IMR-90 (cell line): ENCODE measurements around the gene NOTCH3. TPM values are rescaled to one million over a fixed set of nuclear protein-coding genes. Genes with fewer than 3 reads are reported as not detected.

Source experiments
- ATAC-seq: fragments of 200-7000 bp; cut with Tn5 transposase; 2 replicates; pipeline ENCODE4 v1.9.1; 2020; ENCODE audit warnings: low read depth, mild to moderate bottlenecking, moderate library complexity
- BruUV-seq: library from RNA; stranded (reverse); fragments of 400-500 nt; replicated peaks from 2 replicates; lab custom pipeline; 2021; lab: Mats Ljungman, UMichigan
- CTCF ChIA-PET: fragments of 300-600 bp; formaldehyde crosslinking; extraction: SDS; loops from one replicate; lab custom pipeline; 2021; ENCODE audit warnings: antibody characterized with exemption; lab: Yijun Ruan, JAX
- POLR2A ChIA-PET: fragments of 300-600 bp; sonication (Branson Sonifier 250); formaldehyde crosslinking; loops from one replicate; lab custom pipeline; 2022; ENCODE audit warnings: antibody characterized with exemption; ENCODE audit not compliant: unreplicated experiment; lab: Charles Lee
- DNase-seq: peaks from one replicate; pipeline ENCODE4 v3.0.0; 2013
- H2AFZ ChIP-seq: replicated peaks from 2 replicates; pipeline ENCODE3; 2013; ENCODE audit warnings: low read length, mild to moderate bottlenecking; ENCODE audit not compliant: poor library complexity
- H2AK5ac ChIP-seq: 2 replicates; pipeline ENCODE4 v1.6.1; 2013; ENCODE audit warnings: low read depth, low read length, inconsistent platforms
- H2AK9ac ChIP-seq: replicated peaks from 2 replicates; pipeline ENCODE3; 2013; ENCODE audit warnings: mild to moderate bottlenecking, low read depth, low read length, moderate library complexity; ENCODE audit not compliant: poor library complexity
- H2BK120ac ChIP-seq: 2 replicates; pipeline ENCODE4 v1.6.1; 2013; ENCODE audit warnings: low read depth, low read length, inconsistent platforms
- H2BK15ac ChIP-seq: 3 replicates; pipeline ENCODE4 v1.6.1; 2013; ENCODE audit warnings: low read depth, low read length, inconsistent platforms
- H2BK20ac ChIP-seq: 2 replicates; pipeline ENCODE4 v1.6.1; 2013; ENCODE audit warnings: low read depth, mild to moderate bottlenecking, inconsistent platforms, low read length, moderate library complexity
- H2BK5ac ChIP-seq: 2 replicates; pipeline ENCODE4 v1.6.1; 2013; ENCODE audit warnings: mild to moderate bottlenecking, low read depth, low read length, inconsistent platforms; ENCODE audit not compliant: poor library complexity, severe bottlenecking
- H3K14ac ChIP-seq: replicated peaks from 2 replicates; pipeline ENCODE4 v1.6.1; 2013; ENCODE audit warnings: low read depth, low read length, inconsistent platforms
- H3K18ac ChIP-seq: 2 replicates; pipeline ENCODE4 v1.6.1; 2013; ENCODE audit warnings: low read depth, low read length, control low read depth
- H3K23ac ChIP-seq: 2 replicates; pipeline ENCODE4 v1.6.1; 2013; ENCODE audit warnings: low read depth, low read length, inconsistent platforms
- H3K27ac ChIP-seq: 2 replicates; pipeline ENCODE4 v1.5.1; 2013; ENCODE audit warnings: mild to moderate bottlenecking, control low read depth, low read length; ENCODE audit not compliant: insufficient read depth
- H3K27me3 ChIP-seq: 2 replicates; pipeline ENCODE4 v1.6.1; 2013; ENCODE audit warnings: low read length; ENCODE audit not compliant: control insufficient read depth, insufficient read depth
- H3K36me3 ChIP-seq: 2 replicates; pipeline ENCODE4 v1.6.1; 2013; ENCODE audit warnings: low read length, mixed read lengths; ENCODE audit not compliant: control insufficient read depth, insufficient read depth
- H3K4ac ChIP-seq: 2 replicates; pipeline ENCODE4 v1.6.1; 2013; ENCODE audit warnings: low read depth, low read length, inconsistent platforms
- H3K4me1 ChIP-seq: 2 replicates; pipeline ENCODE4 v1.6.1; 2013; ENCODE audit warnings: low read length, mixed read lengths; ENCODE audit not compliant: control insufficient read depth, insufficient read depth
- H3K4me2 ChIP-seq: 2 replicates; pipeline ENCODE4 v1.6.1; 2013; ENCODE audit warnings: low read depth, mild to moderate bottlenecking, control low read depth, low read length, moderate library complexity
- H3K4me3 ChIP-seq: 2 replicates; pipeline ENCODE4 v1.5.1; 2013; ENCODE audit warnings: low read depth, mild to moderate bottlenecking, control low read depth, low read length, moderate library complexity; ENCODE audit not compliant: insufficient read depth
- H3K56ac ChIP-seq: 2 replicates; pipeline ENCODE4 v1.6.1; 2013; ENCODE audit warnings: low read length, inconsistent platforms; ENCODE audit not compliant: insufficient read depth; ENCODE audit errors: extremely low read depth
- H3K79me1 ChIP-seq, 2 experiments: 2 replicates each; pipeline ENCODE4 v1.6.1; 2013; ENCODE audit warnings: low read length in 2 of 2, inconsistent platforms in 1 of 2, low read depth in 1 of 2
- H3K9ac ChIP-seq: 2 replicates; pipeline ENCODE4 v1.6.1; 2013; ENCODE audit warnings: low read depth, low read length, control low read depth
- H3K9me1 ChIP-seq: 2 replicates; pipeline ENCODE4 v1.6.1; 2013; ENCODE audit warnings: low read length, inconsistent platforms; ENCODE audit not compliant: insufficient read depth
- H3K9me3 ChIP-seq: 2 replicates; pipeline ENCODE4 v1.6.1; 2013; ENCODE audit warnings: low read length; ENCODE audit not compliant: control insufficient read depth, insufficient read depth
- H4K20me1 ChIP-seq: 2 replicates; pipeline ENCODE4 v1.6.1; 2013; ENCODE audit warnings: low read length, inconsistent platforms; ENCODE audit not compliant: insufficient read depth
- H4K5ac ChIP-seq: 2 replicates; pipeline ENCODE4 v1.6.1; 2013; ENCODE audit warnings: mild to moderate bottlenecking, low read depth, low read length, control low read depth
- H4K8ac ChIP-seq, 2 experiments: 2 replicates each; pipeline ENCODE4 v1.6.1; 2013; ENCODE audit warnings: low read depth in 2 of 2, low read length in 2 of 2, control low read depth in 1 of 2, inconsistent platforms in 1 of 2
- H4K91ac ChIP-seq: 2 replicates; pipeline ENCODE4 v1.6.1; 2013; ENCODE audit warnings: low read depth, low read length, inconsistent platforms; ENCODE audit not compliant: insufficient read depth
- CEBPB ChIP-seq: IDR thresholded peaks from 2 replicates; pipeline ENCODE4 v1.6.1; 2012; ENCODE audit warnings: low read depth, low read length, improper control_type of control experiment
- CTCF ChIP-seq: conservative IDR thresholded peaks from 2 replicates; pipeline ENCODE4 v1.5.1; 2012; ENCODE audit warnings: mild to moderate bottlenecking, low read depth, low read length, improper control_type of control experiment
- ELK1 ChIP-seq: fragments of 150-350 bp; IDR thresholded peaks from 2 replicates; pipeline ENCODE4 v1.6.1; 2016; ENCODE audit warnings: low read depth, mild to moderate bottlenecking, low read length, moderate library complexity, borderline replicate concordance
- MAFK ChIP-seq: IDR thresholded peaks from 2 replicates; pipeline ENCODE4 v1.6.1; 2012; ENCODE audit warnings: low read depth, low read length, improper control_type of control experiment
- MAZ ChIP-seq: IDR thresholded peaks from 2 replicates; pipeline ENCODE4 v1.6.1; 2012; ENCODE audit warnings: low read depth, mild to moderate bottlenecking, low read length, improper control_type of control experiment, moderate library complexity, borderline replicate concordance
- MXI1 ChIP-seq: IDR thresholded peaks from 2 replicates; pipeline ENCODE4 v1.6.1; 2012; ENCODE audit warnings: low read depth, mild to moderate bottlenecking, low read length, moderate library complexity, borderline replicate concordance
- NFE2L2 ChIP-seq: fragments of 150-350 bp; IDR thresholded peaks from 2 replicates; pipeline ENCODE4 v1.6.1; 2016; ENCODE audit warnings: low read depth, mild to moderate bottlenecking, low read length
- POLR2A ChIP-seq: IDR thresholded peaks from 2 replicates; pipeline ENCODE4 v1.6.1; 2012; ENCODE audit warnings: mild to moderate bottlenecking, low read depth, low read length
- RAD21 ChIP-seq: IDR thresholded peaks from 2 replicates; pipeline ENCODE4 v1.6.1; 2012; ENCODE audit warnings: low read length, improper control_type of control experiment
- RCOR1 ChIP-seq: IDR thresholded peaks from 2 replicates; pipeline ENCODE4 v1.6.1; 2012; ENCODE audit warnings: mild to moderate bottlenecking, low read length, improper control_type of control experiment; ENCODE audit not compliant: insufficient replicate concordance
- RFX5 ChIP-seq: IDR thresholded peaks from 2 replicates; pipeline ENCODE4 v1.8.0; 2012; ENCODE audit warnings: low read depth, mild to moderate bottlenecking, low read length, moderate library complexity
- SMC3 ChIP-seq: fragments of 150-350 bp; IDR thresholded peaks from 2 replicates; pipeline ENCODE4 v1.6.1; 2016; ENCODE audit warnings: low read depth, mild to moderate bottlenecking, antibody characterized with exemption, low read length, moderate library complexity
- USF2 ChIP-seq: fragments of 150-350 bp; IDR thresholded peaks from 2 replicates; pipeline ENCODE4 v1.6.1; 2017; ENCODE audit warnings: mild to moderate bottlenecking, antibody characterized with exemption, low read length, low read depth
- WGBS, 2 experiments: methylation state at CpG; one replicate each; pipeline versions ENCODE4 v1.1.5 to v1.1.7; 2013; ENCODE audit warnings: missing lambda C conversion rate in 2 of 2; ENCODE audit not compliant: insufficient read length in 1 of 2; ENCODE audit errors: extremely low coverage in 2 of 2; 5-methylcytosine and 5-hydroxymethylcytosine counted together
- dilution Hi-C: fragments of 300-500 bp; cut with HindIII; formaldehyde crosslinking; loops from one replicate; pipeline ENCODE4 v1.14.3; 2018; ENCODE audit warnings: low sequenced_read_pairs; ENCODE audit not compliant: unreplicated experiment
- in situ Hi-C: fragments of 300-500 bp; cut with MboI; formaldehyde crosslinking; loops from 3 replicates; pipeline ENCODE4 v1.14.3; 2019; ENCODE audit warnings: low sequenced_read_pairs, inconsistent platforms, mixed read lengths
- intact Hi-C: fragments of 100-400 bp; cut with micrococcal nuclease; formaldehyde crosslinking; loops from 2 replicates; pipeline ENCODE4 v1.10.0; 2022
- polyA plus RNA-seq, 3 experiments: library from polyadenylated mRNA; depleted of rRNA; stranded (reverse); fragments of >200 nt; gene quantifications; 2 replicates each; pipeline ENCODE4 v1.2.3, GENCODE V29; 2012; ENCODE audit warnings: low replicate concordance in 1 of 3
- total RNA-seq: library from RNA; depleted of rRNA; stranded (reverse); fragments of >200 nt; gene quantifications from 2 replicates; pipeline ENCODE4 v1.2.3, GENCODE V29; 2012

The NOTCH3 gene
- total and polyA plus RNA-seq, 2 of the 4 experiments (the other 2 are of a cell fraction), result 5.9 to 25.1 TPM

GRCh38 chr19:15220833-15221232 is 20.0 kb upstream of the NOTCH3 start (continued):
- TF ChIP-seq USF2, result no peak
- TF ChIP-seq RCOR1, result no peak

GRCh38 chr19:15218501-15218900 is 17.7 kb upstream of the NOTCH3 start:
- H4K5ac ChIP-seq, result no peak overlapping the region
- no TSS peak for BruUV-seq
- H3K79me1 ChIP-seq, result peaks cover 0 to 4% of the 10 kb centered on the region in 2 experiments; a peak in 1 of 4 replicates
- peaks cover 4% of the 10 kb centered on the region for H3K4me1 ChIP-seq
- no peaks in the 10 kb centered on the region for H3K36me3 ChIP-seq
- H3K27ac ChIP-seq, result no peak overlapping the region
- no peak overlapping the region for H2AFZ ChIP-seq
- H3K56ac ChIP-seq, result no peak overlapping the region
- no peak overlapping the region for H3K18ac ChIP-seq
- H3K9ac ChIP-seq, result no peak overlapping the region
- no peak overlapping the region for H4K91ac ChIP-seq
- intact Hi-C loops (no loop called here), dilution Hi-C loops (no loop called here), in situ Hi-C loops (no loop called here)
- H3K4ac ChIP-seq, result no peak overlapping the region
- no peak overlapping the region for H4K8ac ChIP-seq
- no peak overlapping the region for H2AK9ac ChIP-seq
- no peaks in the 10 kb centered on the region for H3K9me3 ChIP-seq
- no peak overlapping the region for H2AK5ac ChIP-seq
- ChIA-PET POLR2A (no interaction called here), CTCF (no interaction called here)
- no peaks in the 10 kb centered on the region; the same call in 1 of the 2 replicates for H3K9me1 ChIP-seq
- H2BK5ac ChIP-seq, result no peak overlapping the region
- no CpG with 5 or more reads among the region's 7 CpGs for WGBS, 2 experiments
- H3K4me3 ChIP-seq, result no peak overlapping the region
- no peaks in the 10 kb centered on the region for H3K27me3 ChIP-seq
- no peak overlapping the region for H3K4me2 ChIP-seq
- H4K20me1 ChIP-seq, result no peaks in the 10 kb centered on the region
- H3K14ac ChIP-seq, result no peak overlapping the region
- no peak overlapping the region for H2BK120ac ChIP-seq
- H3K23ac ChIP-seq, result no peak overlapping the region
- H2BK15ac ChIP-seq, result no peak overlapping the region
- no peak overlapping the region for H2BK20ac ChIP-seq
- DNase-seq, result no peak
- ATAC-seq, result no peak
- TF ChIP-seq MAZ (no peak), RAD21 (no peak), CTCF (no peak), ELK1 (no peak), RFX5 (no peak), POLR2A (no peak), CEBPB (no peak), SMC3 (no peak), MXI1 (no peak), MAFK (no peak), NFE2L2 (no peak), USF2 (no peak)
